SK-N-SH (cell line): ENCODE results near the gene TRAPPC2L. TPM values are rescaled to one million over a fixed set of nuclear protein-coding genes. Genes with fewer than 3 reads are reported as not detected.

ENCODE experiments used
- CTCF ChIA-PET: fragments of 300-600, 350-600 bp; formaldehyde crosslinking; extraction: SDS; loops from one replicate; lab custom pipeline; 2021; lab: Yijun Ruan, JAX
- POLR2A ChIA-PET: fragments of 350-600 bp; sonication (Branson Sonifier 250); formaldehyde crosslinking; extraction: SDS; loops from one replicate; lab custom pipeline; 2020; ENCODE audit warnings: antibody characterized with exemption, inconsistent platforms; lab: Yijun Ruan, JAX
- DNase-seq: peaks from one replicate; pipeline ENCODE4 v3.0.0; 2012
- H2AFZ ChIP-seq: fragments of 200-600 bp; sonication (generic); 2 replicates; pipeline ENCODE4 v1.8.1; 2016; ENCODE audit warnings: antibody characterized with exemption, mild to moderate bottlenecking, low read depth
- H3F3A ChIP-seq: fragments of 200-600 bp; sonication (generic); replicated peaks from 2 replicates; pipeline ENCODE3; 2016; ENCODE audit warnings: antibody characterized with exemption, mild to moderate bottlenecking; ENCODE audit not compliant: insufficient read depth
- H3K27ac ChIP-seq, 2 experiments: fragments of 200-500 bp in 1 of 2; fragments of 200-600 bp in 1 of 2; sonication (Bioruptor generic) in 1 of 2; sonication (generic), shearing (Covaris generic) in 1 of 2; 2 replicates each; pipeline versions ENCODE4 v1.5.1 to v1.6.1; 2014 to 2016; ENCODE audit warnings: low read depth in 2 of 2, inconsistent platforms in 1 of 2, low read length in 1 of 2, mild to moderate bottlenecking in 1 of 2, mixed read lengths in 1 of 2
- H3K27me3 ChIP-seq: fragments of 200-600 bp; sonication (generic), shearing (Covaris generic); 2 replicates; pipeline ENCODE4 v1.6.1; 2016; ENCODE audit warnings: mixed run types; ENCODE audit not compliant: insufficient read depth
- H3K36me3 ChIP-seq, 2 experiments: fragments of 200-500 bp in 1 of 2; fragments of 200-600 bp in 1 of 2; sonication (Bioruptor generic) in 1 of 2; sonication (generic) in 1 of 2; replicated peaks in 1 of 2; 2 replicates each; pipeline versions ENCODE3 to v1.5.1; 2014 to 2016; ENCODE audit warnings: low read length in 1 of 2, mild to moderate bottlenecking in 1 of 2; ENCODE audit not compliant: insufficient read depth in 2 of 2, control insufficient read depth in 1 of 2
- H3K4me1 ChIP-seq, 2 experiments: fragments of 200-500 bp in 1 of 2; fragments of 200-600 bp in 1 of 2; sonication (Bioruptor generic) in 1 of 2; sonication (generic), shearing (Covaris generic) in 1 of 2; 2 replicates each; pipeline versions ENCODE4 v1.5.1 to v1.6.1; 2014 to 2016; ENCODE audit warnings: low read depth in 1 of 2, low read length in 1 of 2, mixed run types in 1 of 2; ENCODE audit not compliant: insufficient read depth in 2 of 2, control insufficient read depth in 1 of 2
- H3K4me2 ChIP-seq: fragments of 200-600 bp; sonication (generic), shearing (Covaris generic); 2 replicates; pipeline ENCODE4 v1.6.1; 2017; ENCODE audit warnings: mixed run types
- H3K4me3 ChIP-seq, 2 experiments: fragments of 200-500 bp in 1 of 2; fragments of 200-600 bp in 1 of 2; sonication (Bioruptor generic) in 1 of 2; sonication (generic), shearing (Covaris generic) in 1 of 2; 2 replicates each; pipeline versions ENCODE4 v1.5.1 to v1.8.1; 2014 to 2016; ENCODE audit warnings: low read depth in 2 of 2, inconsistent platforms in 1 of 2, low read length in 1 of 2, mild to moderate bottlenecking in 1 of 2, mixed read lengths in 1 of 2, moderate library complexity in 1 of 2
- H3K79me2 ChIP-seq: fragments of 200-600 bp; sonication (generic); 2 replicates; pipeline ENCODE4 v1.8.1; 2017; ENCODE audit warnings: mild to moderate bottlenecking; ENCODE audit not compliant: insufficient read depth
- H3K9ac ChIP-seq: fragments of 200-600 bp; sonication (generic); 2 replicates; pipeline ENCODE4 v1.6.1; 2017; ENCODE audit warnings: mixed run types
- H3K9me2 ChIP-seq: fragments of 200-600 bp; sonication (generic); 2 replicates; pipeline ENCODE4 v1.6.1; 2017; ENCODE audit warnings: mixed run types
- H3K9me3 ChIP-seq: fragments of 200-600 bp; sonication (generic); 2 replicates; pipeline ENCODE4 v1.6.1; 2017; ENCODE audit warnings: mixed run types, mild to moderate bottlenecking, moderate library complexity
- H4K20me1 ChIP-seq: fragments of 200-600 bp; sonication (generic); 2 replicates; pipeline ENCODE4 v1.6.1; 2017; ENCODE audit warnings: mild to moderate bottlenecking, mixed run types; ENCODE audit not compliant: insufficient read depth
- CTCF ChIP-seq: fragments of 200-600 bp; sonication (generic); IDR thresholded peaks from 2 replicates; pipeline ENCODE4 v1.6.1; 2017; ENCODE audit warnings: antibody characterized with exemption, mild to moderate bottlenecking, moderate library complexity
- ELF1 ChIP-seq: IDR thresholded peaks from 2 replicates; pipeline ENCODE4 v1.4.0; 2012
- EZH2phosphoT487 ChIP-seq: fragments of 200-600 bp; sonication (generic); IDR thresholded peaks from 2 replicates; pipeline ENCODE4 v1.6.1; 2017; ENCODE audit warnings: low read depth, mixed run types, mild to moderate bottlenecking, antibody characterized with exemption, moderate library complexity, borderline replicate concordance
- FOSL2 ChIP-seq: IDR thresholded peaks from 2 replicates; pipeline ENCODE4 v1.4.0; 2012; ENCODE audit warnings: low read depth, mild to moderate bottlenecking, moderate library complexity, borderline replicate concordance
- FOXJ3 ChIP-seq: sonication (generic); formaldehyde crosslinking; IDR thresholded peaks from 2 replicates; pipeline ENCODE4 v1.5.1; 2020; ENCODE audit warnings: mild to moderate bottlenecking, missing genetic modification reagents
- FOXM1 ChIP-seq: IDR thresholded peaks from 2 replicates; pipeline ENCODE4 v1.4.0; 2012; ENCODE audit warnings: low read depth, mild to moderate bottlenecking
- IRF3 ChIP-seq: fragments of 150-350 bp; IDR thresholded peaks from 2 replicates; pipeline ENCODE4 v1.6.1; 2016; ENCODE audit warnings: mild to moderate bottlenecking, low read depth, low read length
- MAX ChIP-seq: IDR thresholded peaks from 2 replicates; pipeline ENCODE4 v1.4.0; 2012; ENCODE audit warnings: low read depth
- MXI1 ChIP-seq: IDR thresholded peaks from 2 replicates; pipeline ENCODE4 v1.6.1; 2012; ENCODE audit warnings: mild to moderate bottlenecking, low read depth, low read length, improper control_type of control experiment
- NFIC ChIP-seq: IDR thresholded peaks from 2 replicates; pipeline ENCODE4 v1.4.0; 2012; ENCODE audit warnings: borderline replicate concordance
- RAD21 ChIP-seq: IDR thresholded peaks from 2 replicates; pipeline ENCODE4 v1.6.1; 2012; ENCODE audit warnings: mild to moderate bottlenecking, low read length
- RXRA ChIP-seq: IDR thresholded peaks from 2 replicates; pipeline ENCODE4 v1.4.0; 2012; ENCODE audit warnings: low read depth, mild to moderate bottlenecking, borderline replicate concordance
- SMC3 ChIP-seq: IDR thresholded peaks from 2 replicates; pipeline ENCODE4 v1.6.1; 2012; ENCODE audit warnings: low read depth, low read length, improper control_type of control experiment
- TAF1 ChIP-seq: IDR thresholded peaks from 2 replicates; pipeline ENCODE4 v1.6.1; 2012; ENCODE audit warnings: low read depth, mild to moderate bottlenecking, low read length, moderate library complexity, borderline replicate concordance
- TCF12 ChIP-seq: IDR thresholded peaks from 2 replicates; pipeline ENCODE4 v1.4.0; 2012
- TEAD4 ChIP-seq: IDR thresholded peaks from 2 replicates; pipeline ENCODE4 v1.4.0; 2012; ENCODE audit warnings: mild to moderate bottlenecking, borderline replicate concordance; ENCODE audit not compliant: insufficient read depth
- USF2 ChIP-seq: fragments of 150-350 bp; IDR thresholded peaks from 2 replicates; pipeline ENCODE4 v1.6.1; 2017; ENCODE audit warnings: antibody characterized with exemption, low read length, low read depth, borderline replicate concordance
- YY1 ChIP-seq: IDR thresholded peaks from 2 replicates; pipeline ENCODE4 v1.4.0; 2012; ENCODE audit warnings: low read depth, mild to moderate bottlenecking
- WGBS: methylation state at CpG from one replicate; pipeline ENCODE4 v1.1.6; 2017; ENCODE audit warnings: low lambda C conversion rate; 5-methylcytosine and 5-hydroxymethylcytosine counted together
- polyA plus RNA-seq, 3 experiments: library from polyadenylated mRNA; depleted of rRNA; stranded (reverse); fragments of >200 nt; gene quantifications; 2 replicates each; pipeline ENCODE4 v1.2.3, GENCODE V29; 2012

The TRAPPC2L gene
- polyA plus RNA-seq, 1 of the 3 experiments (the other 2 are of a cell fraction) = 73.9 TPM

- ChIA-PET CTCF (interaction anchor here (1.1 to 1.2 kb wide), 2 partner anchors 17 to 334 kb away, joined by 3 to 4 read pairs; no protein-coding TSS in a partner anchor), POLR2A (no interaction called here)
- H3K27ac ChIP-seq = no peak overlapping the region
Observed at GRCh38 chr16:88833086-88833485, 23.8 kb upstream of the TRAPPC2L start.

GRCh38 chr16:88834670-88835069 lies 22.3 kb upstream of the TRAPPC2L start:
- Histone ChIP-seq H3F3A (no peaks in the 10 kb centered on the region), H3K4me1 (no peaks in the 10 kb centered on the region), H3K27ac (no peak overlapping the region), H3K9me3 (no peaks in the 10 kb centered on the region), H4K20me1 (no peaks in the 10 kb centered on the region), H3K79me2 (no peaks in the 10 kb centered on the region), H3K27me3 (no peaks in the 10 kb centered on the region), H3K9me2 (no peaks in the 10 kb centered on the region), H3K9ac (no peak overlapping the region), H3K36me3 (peaks cover 0 to 11% of the 10 kb centered on the region in 2 experiments), H3K4me2 (no peak overlapping the region), H2AFZ (no peak overlapping the region), H3K4me3 (no peak overlapping the region)
- no peak for DNase-seq
- CTCF ChIA-PET = no interaction called here
- POLR2A ChIA-PET = no interaction called here
- TF ChIP-seq RXRA (no peak), RAD21 (no peak), ELF1 (no peak), USF2 (no peak), FOXM1 (no peak), SMC3 (no peak), MAX (no peak)
- WGBS = no CpG with 5 or more reads among the region's 13 CpGs

More at GRCh38 chr16:88833086-88833485, 23.8 kb upstream of the TRAPPC2L start:
- no peaks in the 10 kb centered on the region for H3K4me1 ChIP-seq
- H2AFZ ChIP-seq = no peak overlapping the region
- no peaks in the 10 kb centered on the region for H3K27me3 ChIP-seq
- H3K9me3 ChIP-seq = no peaks in the 10 kb centered on the region
- H3F3A ChIP-seq = no peaks in the 10 kb centered on the region
- peaks cover 0 to 8% of the 10 kb centered on the region in 2 experiments for H3K36me3 ChIP-seq
- H3K79me2 ChIP-seq = no peaks in the 10 kb centered on the region
- no peaks in the 10 kb centered on the region for H4K20me1 ChIP-seq
- H3K9ac ChIP-seq = no peak overlapping the region
- no peak for TF ChIP-seq CTCF
- no peak for TF ChIP-seq MXI1
- TF ChIP-seq EZH2phosphoT487 = no peak
- no peak for TF ChIP-seq NFIC
- no peak for TF ChIP-seq SMC3
- TF ChIP-seq FOSL2 = no peak
- TF ChIP-seq MAX = no peak
- TF ChIP-seq RAD21 = no peak
- TF ChIP-seq TAF1 = no peak
- TF ChIP-seq IRF3 = no peak
- TF ChIP-seq FOXJ3 (CRISPR knock-in tag) = no peak
- TF ChIP-seq TCF12 = no peak
- TF ChIP-seq TEAD4 = no peak
- no peak for TF ChIP-seq YY1
- 99% methylated on average over 9 of the region's 13 CpGs for WGBS
- no peak overlapping the region for H3K4me2 ChIP-seq
- no peaks in the 10 kb centered on the region for H3K9me2 ChIP-seq
- DNase-seq = no peak
- no peak overlapping the region for H3K4me3 ChIP-seq
